ENCODE results near the gene POU2AF1. TPM values are rescaled to one million over a fixed set of nuclear protein-coding genes. Genes with fewer than 3 reads are reported as not detected.

Gene POU2AF1
- total RNA-seq, 2 experiments from 2014 or later: 3.6 to 4.5 TPM

DNA sequence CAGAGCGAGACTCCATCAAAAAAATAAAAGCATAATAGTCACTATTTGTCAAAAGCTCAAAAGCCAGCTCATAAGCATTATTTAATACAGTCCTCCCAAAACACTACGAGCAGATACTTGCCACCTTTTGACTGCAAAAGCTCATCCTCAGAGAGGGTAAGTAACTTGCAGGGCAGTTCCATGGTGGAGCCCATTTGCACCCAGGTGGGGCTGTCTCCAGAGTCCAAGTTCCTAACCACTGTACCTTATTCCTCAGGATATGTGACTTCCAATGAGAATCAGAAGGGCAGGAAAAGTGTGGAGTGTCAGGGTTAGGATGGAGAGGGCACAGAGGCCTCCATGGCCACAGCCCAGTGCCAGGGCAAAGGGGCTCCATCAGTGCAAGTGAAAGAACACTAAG lies 28.6 kb upstream of the POU2AF1 start:
- no peaks in the 10 kb centered on the region for H3K36me3 Mint-ChIP-seq (ENCODE audit: low read depth)
- no peaks in the 10 kb centered on the region for H3K27me3 Mint-ChIP-seq
- ChIA-PET CTCF (interaction anchor here (1.4 to 3.0 kb wide), 3 partner anchors 12 to 21 kb away, joined by 4 to 9 read pairs (median 5); no protein-coding TSS in a partner anchor), POLR2A (interaction anchor here (1.0 kb wide), 1 partner anchor 8 kb away, joined by 3 read pairs; no protein-coding TSS in a partner anchor)
- intact Hi-C loops (cut with micrococcal nuclease): no loop called here
- no peak overlapping the region for H3K27ac Mint-ChIP-seq
- TF ChIP-seq, protein P1, sequence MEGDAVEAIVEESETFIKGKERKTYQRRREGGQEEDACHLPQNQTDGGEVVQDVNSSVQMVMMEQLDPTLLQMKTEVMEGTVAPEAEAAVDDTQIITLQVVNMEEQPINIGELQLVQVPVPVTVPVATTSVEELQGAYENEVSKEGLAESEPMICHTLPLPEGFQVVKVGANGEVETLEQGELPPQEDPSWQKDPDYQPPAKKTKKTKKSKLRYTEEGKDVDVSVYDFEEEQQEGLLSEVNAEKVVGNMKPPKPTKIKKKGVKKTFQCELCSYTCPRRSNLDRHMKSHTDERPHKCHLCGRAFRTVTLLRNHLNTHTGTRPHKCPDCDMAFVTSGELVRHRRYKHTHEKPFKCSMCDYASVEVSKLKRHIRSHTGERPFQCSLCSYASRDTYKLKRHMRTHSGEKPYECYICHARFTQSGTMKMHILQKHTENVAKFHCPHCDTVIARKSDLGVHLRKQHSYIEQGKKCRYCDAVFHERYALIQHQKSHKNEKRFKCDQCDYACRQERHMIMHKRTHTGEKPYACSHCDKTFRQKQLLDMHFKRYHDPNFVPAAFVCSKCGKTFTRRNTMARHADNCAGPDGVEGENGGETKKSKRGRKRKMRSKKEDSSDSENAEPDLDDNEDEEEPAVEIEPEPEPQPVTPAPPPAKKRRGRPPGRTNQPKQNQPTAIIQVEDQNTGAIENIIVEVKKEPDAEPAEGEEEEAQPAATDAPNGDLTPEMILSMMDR (IDR thresholded peaks at IDR 0.05): no peak
- DNase-seq (no peak), ATAC-seq (no peak)
- H3K4me3 Mint-ChIP-seq: no peak overlapping the region
- peaks cover 13% of the 10 kb centered on the region for H3K4me1 Mint-ChIP-seq (ENCODE audit: low read depth)
- H3K9me3 Mint-ChIP-seq: peaks cover 5% of the 10 kb centered on the region

DNA sequence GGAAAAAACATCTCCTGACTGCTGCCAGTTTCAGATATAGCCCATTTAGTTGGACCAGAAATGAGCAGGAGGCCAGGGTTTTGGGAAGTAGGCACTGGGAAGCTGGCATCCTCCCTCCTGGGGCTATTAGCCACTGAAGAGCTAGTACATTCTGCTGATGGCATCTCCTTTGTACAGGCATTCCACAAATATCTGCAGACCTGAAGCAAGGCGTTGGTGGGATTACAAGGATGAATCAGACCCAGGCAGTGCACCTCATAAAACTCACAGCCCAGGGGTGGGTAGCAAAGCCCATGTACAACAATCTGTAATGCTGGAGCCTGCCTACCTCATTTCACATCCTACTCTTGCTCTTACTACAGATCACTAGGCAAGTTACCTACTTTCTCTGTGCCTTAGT lies 27.5 kb upstream of the POU2AF1 start:
- TF ChIP-seq, protein P1 (IDR thresholded peaks at IDR 0.05): no peak
- Mint-ChIP-seq H3K27me3 (no peaks in the 10 kb centered on the region), H3K9me3 (peaks cover 5% of the 10 kb centered on the region), H3K27ac (no peak overlapping the region), H3K36me3 (ENCODE audit: low read depth) (no peaks in the 10 kb centered on the region), H3K4me3 (no peak overlapping the region), H3K4me1 (ENCODE audit: low read depth) (peaks cover 11% of the 10 kb centered on the region)
- no peak for DNase-seq
- POLR2A ChIA-PET: no interaction called here
- ATAC-seq: no peak
- intact Hi-C loops (cut with micrococcal nuclease): no loop called here
- CTCF ChIA-PET: interaction anchor here (0.8 to 1.6 kb wide), 3 partner anchors 13 to 22 kb away, joined by 3 to 5 read pairs (median 4); no protein-coding TSS in a partner anchor

DNA sequence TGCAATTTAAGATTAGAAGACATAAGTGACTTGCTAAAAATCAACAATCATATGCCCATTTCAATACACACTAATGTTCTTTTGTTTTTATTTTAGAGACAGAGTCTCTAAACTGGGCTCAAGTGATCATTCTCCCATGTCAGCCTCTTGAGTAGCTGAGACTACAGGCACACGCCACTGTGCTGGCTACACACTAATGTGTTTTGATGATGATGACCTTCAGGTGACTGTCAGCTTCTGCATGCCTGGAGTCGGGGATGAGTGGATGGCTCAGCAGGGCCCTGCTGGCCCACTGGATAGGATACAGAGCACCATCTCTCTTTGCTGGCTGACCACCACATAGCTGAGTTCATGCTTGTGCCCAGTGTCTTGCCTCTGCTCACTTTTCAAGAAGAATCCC lies 27.0 kb upstream of the POU2AF1 start:
- no peaks in the 10 kb centered on the region for H3K36me3 Mint-ChIP-seq (ENCODE audit: low read depth)
- no peak overlapping the region for H3K27ac Mint-ChIP-seq
- POLR2A ChIA-PET: no interaction called here
- intact Hi-C loops (cut with micrococcal nuclease): no loop called here
- no peak overlapping the region for H3K4me3 Mint-ChIP-seq
- ATAC-seq: no peak
- peaks cover 11% of the 10 kb centered on the region for H3K4me1 Mint-ChIP-seq (ENCODE audit: low read depth)
- CTCF ChIA-PET: interaction anchor here (0.8 to 1.6 kb wide), 2 partner anchors 14 to 22 kb away, joined by 3 to 5 read pairs; no protein-coding TSS in a partner anchor
- H3K27me3 Mint-ChIP-seq: no peaks in the 10 kb centered on the region
- H3K9me3 Mint-ChIP-seq: peaks cover 5% of the 10 kb centered on the region
- DNase-seq: no peak
- TF ChIP-seq, protein P1 (IDR thresholded peaks at IDR 0.05): no peak

DNA sequence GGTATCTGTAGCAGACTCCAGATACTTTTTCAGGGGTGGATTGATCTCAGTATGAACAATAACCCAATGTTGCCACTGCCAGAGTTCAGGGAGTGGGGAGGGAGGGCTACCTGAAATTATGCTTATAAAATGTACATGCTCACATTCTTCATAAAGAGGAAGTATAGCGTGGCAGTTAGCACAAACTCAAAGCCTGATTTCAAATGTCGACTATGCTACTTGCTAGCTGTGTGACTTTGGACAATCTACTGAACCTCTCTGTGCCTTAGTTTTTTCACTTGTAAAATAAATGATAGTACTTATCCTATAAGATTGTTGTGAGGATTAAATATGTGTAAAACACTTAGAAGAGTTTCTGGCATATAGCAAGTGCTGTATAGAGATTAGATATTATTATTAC lies 26.5 kb upstream of the POU2AF1 start:
- Mint-ChIP-seq H3K4me1 (ENCODE audit: low read depth) (peaks cover 14% of the 10 kb centered on the region), H3K27ac (no peak overlapping the region), H3K4me3 (no peak overlapping the region), H3K27me3 (no peaks in the 10 kb centered on the region), H3K36me3 (ENCODE audit: low read depth) (no peaks in the 10 kb centered on the region), H3K9me3 (peaks cover 5% of the 10 kb centered on the region)
- intact Hi-C loops (cut with micrococcal nuclease): no loop called here
- TF ChIP-seq, protein P1 (IDR thresholded peaks at IDR 0.05): no peak
- ATAC-seq (no peak), DNase-seq (no peak)
- ChIA-PET CTCF (no interaction called here), POLR2A (no interaction called here)

DNA sequence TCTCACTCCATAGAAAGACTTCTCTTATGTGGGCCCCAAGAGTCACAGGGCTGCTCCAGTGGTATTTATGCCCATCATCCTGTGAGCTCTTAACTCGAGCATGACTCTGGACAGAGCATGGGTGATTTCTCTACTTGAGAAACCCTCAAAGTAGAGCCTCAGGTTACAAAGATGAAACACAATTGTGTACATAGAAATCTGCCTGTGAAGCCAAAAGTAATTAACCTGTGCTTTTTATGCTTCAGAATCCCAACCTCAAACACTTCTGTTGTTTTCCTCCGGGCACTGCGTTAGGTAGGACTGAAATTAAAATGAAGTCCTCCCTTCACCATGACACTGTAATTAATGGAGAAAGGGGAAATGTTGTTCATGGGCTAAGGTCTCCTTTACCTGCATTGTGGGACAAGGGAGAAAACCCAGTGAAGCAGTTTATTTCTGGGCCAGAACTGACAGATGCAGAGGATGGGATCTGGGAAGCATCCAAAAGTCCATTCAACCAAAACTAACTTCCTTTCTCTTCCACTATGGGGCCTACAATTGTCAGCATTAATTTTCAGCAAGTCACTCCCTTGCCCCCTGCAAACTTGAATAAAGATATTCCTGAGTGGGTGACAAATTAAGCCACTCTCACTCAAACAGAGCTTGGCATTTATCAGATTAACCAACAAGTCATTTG lies 24.1 kb upstream of the POU2AF1 start:
- DNase-seq (no peak), ATAC-seq (no peak)
- peaks cover 5% of the 10 kb centered on the region for H3K9me3 Mint-ChIP-seq
- no peaks in the 10 kb centered on the region for H3K36me3 Mint-ChIP-seq (ENCODE audit: low read depth)
- H3K27ac Mint-ChIP-seq: no peak overlapping the region
- CTCF ChIA-PET: interaction anchor here (1.7 to 2.6 kb wide), 2 partner anchors 20 to 121 kb away, joined by 4 to 7 read pairs; no protein-coding TSS in a partner anchor
- H3K4me3 Mint-ChIP-seq: no peak overlapping the region
- H3K4me1 Mint-ChIP-seq (ENCODE audit: low read depth): peaks cover 16% of the 10 kb centered on the region
- TF ChIP-seq, protein P1 (IDR thresholded peaks at IDR 0.05): no peak
- POLR2A ChIA-PET: no interaction called here
- intact Hi-C loops (cut with micrococcal nuclease): no loop called here
- H3K27me3 Mint-ChIP-seq: no peaks in the 10 kb centered on the region

All from activated CD8-positive, alpha-beta T cell treated with anti-CD3 and anti-CD28 coated beads for 36 hours (primary cell).